ENCODE measurements around the gene ARSK.

The ARSK gene

DNA sequence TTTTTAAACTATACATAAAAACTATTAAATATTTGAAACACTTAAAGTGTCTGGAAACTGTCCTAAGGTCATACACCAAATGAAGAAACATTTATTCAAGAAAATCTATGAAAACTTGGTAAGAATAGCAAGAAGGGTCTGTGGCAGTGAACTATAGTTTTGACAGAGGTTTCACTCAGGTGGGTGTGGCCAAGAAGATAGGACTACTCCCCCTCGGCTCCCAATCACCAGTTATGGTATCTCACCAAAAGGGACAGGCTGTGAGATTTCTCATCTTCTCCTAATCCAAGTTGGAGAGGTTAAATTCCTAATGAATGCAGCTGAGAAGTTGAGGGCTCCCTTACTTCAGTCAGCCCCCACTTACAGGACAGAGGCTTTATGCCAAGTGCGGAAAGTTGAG lies 2.9 kb downstream of the ARSK start:
- no peak overlapping the region for H3K4me3 ChIP-seq (ENCODE audit: low read length)
- TF ChIP-seq, protein P1, sequence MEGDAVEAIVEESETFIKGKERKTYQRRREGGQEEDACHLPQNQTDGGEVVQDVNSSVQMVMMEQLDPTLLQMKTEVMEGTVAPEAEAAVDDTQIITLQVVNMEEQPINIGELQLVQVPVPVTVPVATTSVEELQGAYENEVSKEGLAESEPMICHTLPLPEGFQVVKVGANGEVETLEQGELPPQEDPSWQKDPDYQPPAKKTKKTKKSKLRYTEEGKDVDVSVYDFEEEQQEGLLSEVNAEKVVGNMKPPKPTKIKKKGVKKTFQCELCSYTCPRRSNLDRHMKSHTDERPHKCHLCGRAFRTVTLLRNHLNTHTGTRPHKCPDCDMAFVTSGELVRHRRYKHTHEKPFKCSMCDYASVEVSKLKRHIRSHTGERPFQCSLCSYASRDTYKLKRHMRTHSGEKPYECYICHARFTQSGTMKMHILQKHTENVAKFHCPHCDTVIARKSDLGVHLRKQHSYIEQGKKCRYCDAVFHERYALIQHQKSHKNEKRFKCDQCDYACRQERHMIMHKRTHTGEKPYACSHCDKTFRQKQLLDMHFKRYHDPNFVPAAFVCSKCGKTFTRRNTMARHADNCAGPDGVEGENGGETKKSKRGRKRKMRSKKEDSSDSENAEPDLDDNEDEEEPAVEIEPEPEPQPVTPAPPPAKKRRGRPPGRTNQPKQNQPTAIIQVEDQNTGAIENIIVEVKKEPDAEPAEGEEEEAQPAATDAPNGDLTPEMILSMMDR (IDR thresholded peaks at IDR 0.05; ENCODE audit: insufficient read depth, low read depth, low read length, missing control alignments): no peak
- DNase-seq (ENCODE audit: low read depth): no peak

DNA sequence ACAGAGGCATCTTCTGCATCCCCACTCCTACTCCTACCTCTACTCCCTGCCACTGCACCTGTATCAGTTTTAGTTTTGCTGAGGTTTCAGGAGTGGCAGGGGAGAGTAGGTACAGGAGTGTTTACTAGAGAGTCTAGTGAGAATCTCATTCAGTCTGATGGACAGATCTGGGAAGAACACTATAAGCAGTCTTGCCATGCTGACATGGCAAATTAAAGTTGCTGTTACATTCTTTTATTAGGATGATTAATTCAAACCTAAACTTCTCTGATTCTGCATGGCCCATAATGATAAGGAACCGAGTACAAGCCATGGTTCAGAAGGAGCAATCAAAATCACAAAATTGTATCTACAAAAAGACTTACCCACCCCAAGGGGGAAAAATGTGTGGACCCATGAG lies 7.4 kb downstream of the ARSK start:
- DNase-seq (ENCODE audit: low read depth): no peak
- TF ChIP-seq, protein P1 (IDR thresholded peaks at IDR 0.05; ENCODE audit: insufficient read depth, low read depth, low read length, missing control alignments): no peak

DNA sequence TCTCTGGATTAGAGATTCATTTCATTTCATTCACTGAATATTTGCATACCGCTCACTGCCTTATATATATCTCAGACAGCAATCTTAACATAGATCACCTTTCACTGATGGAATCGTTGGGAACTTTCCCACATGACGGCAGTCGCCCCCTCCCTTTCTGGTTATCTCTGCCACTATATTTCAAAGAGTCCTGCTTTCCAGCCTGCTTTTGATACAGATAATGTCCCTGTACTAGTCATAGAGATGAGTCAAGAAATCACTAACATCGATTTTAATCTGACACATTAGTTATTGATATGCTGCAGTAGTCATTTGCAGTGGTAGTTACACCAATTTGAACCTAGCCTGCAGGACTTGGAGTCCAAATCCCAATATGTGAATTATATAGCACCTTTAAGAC lies 8.5 kb downstream of the ARSK start:
- DNase-seq (ENCODE audit: low read depth): no peak

More for the DNA sequence above, 7.4 kb downstream of the ARSK start:
- H3K4me3 ChIP-seq (ENCODE audit: low read length): no peak overlapping the region

DNA sequence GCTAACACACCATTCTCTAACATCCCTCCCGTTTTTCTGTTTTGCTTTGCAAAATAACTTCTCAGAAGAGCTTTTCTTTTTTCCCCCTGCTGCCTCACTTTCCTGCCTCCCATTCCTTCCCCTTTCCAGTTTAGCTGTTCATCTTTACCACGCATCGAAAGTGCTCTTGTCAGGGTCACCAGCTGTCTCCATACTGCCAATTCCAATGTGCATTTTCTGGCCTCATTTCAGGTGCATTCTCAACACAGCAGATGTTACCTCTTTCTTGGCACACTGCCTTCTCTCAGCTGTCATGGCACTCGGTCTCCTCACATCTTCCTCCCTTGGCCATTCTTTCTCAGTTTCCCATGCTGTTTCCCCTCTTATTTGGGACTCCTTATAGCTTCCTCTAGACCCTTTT lies 9.5 kb downstream of the ARSK start:
- TF ChIP-seq, protein P1 (IDR thresholded peaks at IDR 0.05; ENCODE audit: insufficient read depth, low read depth, low read length, missing control alignments): no peak
- no peak for DNase-seq (ENCODE audit: low read depth)
- no peak overlapping the region for H3K4me3 ChIP-seq (ENCODE audit: low read length)

More for the DNA sequence above, 8.5 kb downstream of the ARSK start:
- TF ChIP-seq, protein P1 (IDR thresholded peaks at IDR 0.05; ENCODE audit: insufficient read depth, low read depth, low read length, missing control alignments): no peak
- H3K4me3 ChIP-seq (ENCODE audit: low read length): no peak overlapping the region

DNA sequence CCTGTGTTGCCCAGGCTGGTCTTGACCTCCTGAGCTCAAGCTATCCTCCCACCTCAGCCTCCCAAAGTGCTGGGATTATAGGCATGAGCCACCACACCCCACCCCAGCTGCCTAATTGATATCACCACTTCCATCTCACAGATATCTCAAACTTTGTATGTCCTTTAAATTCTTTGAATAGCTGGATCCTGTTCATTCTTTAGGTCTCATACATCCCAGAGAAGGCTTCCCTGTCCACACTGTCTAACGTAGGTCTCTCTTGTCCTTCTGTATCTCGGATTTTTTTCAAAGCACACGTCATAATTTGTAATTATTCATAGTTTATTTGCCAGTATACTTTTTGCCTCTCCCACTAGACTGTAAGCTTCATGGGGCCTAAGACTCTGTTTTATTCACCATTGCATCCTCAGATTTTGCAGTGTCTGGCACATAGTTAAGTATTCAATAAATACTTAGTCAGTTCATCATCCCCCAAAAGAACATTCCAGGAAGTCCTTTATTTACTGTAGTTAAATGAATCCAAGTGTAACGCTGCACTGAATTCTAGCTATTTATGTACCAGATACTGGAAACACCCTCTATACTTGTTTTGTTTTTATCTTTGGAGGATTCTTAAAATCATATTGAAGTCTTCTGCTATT lies 10.5 kb downstream of the ARSK start:
- DNase-seq (ENCODE audit: low read depth): no peak
- TF ChIP-seq, protein P1 (IDR thresholded peaks at IDR 0.05; ENCODE audit: insufficient read depth, low read depth, low read length, missing control alignments): no peak
- H3K4me3 ChIP-seq (ENCODE audit: low read length): no peak overlapping the region

DNA sequence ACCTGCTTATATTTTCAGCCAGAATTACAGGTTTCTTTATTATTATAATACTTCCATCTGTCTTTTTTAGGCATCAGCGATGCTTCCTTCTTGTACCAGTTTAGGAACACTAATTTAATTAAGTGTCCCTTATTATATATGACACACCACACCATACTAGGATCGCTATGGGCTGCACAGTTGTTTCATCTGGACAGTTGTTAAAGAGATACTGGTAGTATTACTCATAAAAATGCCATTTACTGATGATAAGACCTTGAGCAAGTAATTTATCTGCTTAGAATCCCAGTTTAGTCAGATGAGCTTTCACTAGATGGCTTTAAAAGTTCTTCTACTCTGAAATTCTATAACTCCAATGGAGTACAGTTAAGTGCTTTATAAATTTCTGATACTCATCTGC lies 17.1 kb downstream of the ARSK start:
- DNase-seq (ENCODE audit: low read depth): no peak
- H3K4me3 ChIP-seq (ENCODE audit: low read length): no peak overlapping the region
- TF ChIP-seq, protein P1 (IDR thresholded peaks at IDR 0.05; ENCODE audit: insufficient read depth, low read depth, low read length, missing control alignments): no peak

DNA sequence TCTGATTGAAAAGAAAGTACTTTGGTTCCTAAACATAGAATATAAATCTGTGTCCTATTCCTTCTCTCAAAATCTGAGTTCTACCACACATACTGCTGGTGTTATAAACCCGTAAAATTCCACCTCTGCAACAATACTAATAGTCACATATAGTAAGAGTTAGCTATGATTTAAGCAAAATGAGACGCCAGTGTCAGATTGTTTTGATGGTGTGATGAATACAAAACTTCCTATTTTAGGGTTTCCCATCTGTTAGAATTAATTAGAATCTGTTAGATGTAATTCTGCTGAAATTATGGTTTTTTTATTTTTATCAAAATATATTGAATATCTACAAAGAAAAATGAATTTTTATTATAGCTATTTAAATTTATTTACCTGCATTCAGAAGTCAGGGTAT lies 26.7 kb downstream of the ARSK start:
- no peak for DNase-seq (ENCODE audit: low read depth)
- TF ChIP-seq, protein P1 (IDR thresholded peaks at IDR 0.05; ENCODE audit: insufficient read depth, low read depth, low read length, missing control alignments): no peak

More for the DNA sequence above, 26.7 kb downstream of the ARSK start:
- no peak overlapping the region for H3K4me3 ChIP-seq (ENCODE audit: low read length)
